Neural progenitor cell (in vitro differentiated cells): ENCODE measurements around the gene NMB. TPM values are rescaled to one million over a fixed set of nuclear protein-coding genes. Genes with fewer than 3 reads are reported as not detected.

Experiments
- DNase-seq: peaks from one replicate; pipeline ENCODE4 v3.0.0-alpha.2; 2016; ENCODE audit warnings: low spot score
- H2AFZ ChIP-seq: fragments of 200-600 bp; sonication (generic); replicated peaks from 2 replicates; pipeline ENCODE4 v1.6.1; 2016; ENCODE audit warnings: antibody characterized with exemption
- H3F3A ChIP-seq: fragments of 200-600 bp; sonication (generic); 2 replicates; pipeline ENCODE4 v1.6.1; 2016; ENCODE audit warnings: antibody characterized with exemption, low read depth
- H3K27ac ChIP-seq: fragments of 200-600 bp; sonication (generic); 2 replicates; pipeline ENCODE4 v1.5.1; 2016; ENCODE audit warnings: mild to moderate bottlenecking
- H3K27me3 ChIP-seq: fragments of 200-600 bp; sonication (generic); 2 replicates; pipeline ENCODE4 v1.6.1; 2016; ENCODE audit warnings: mild to moderate bottlenecking, moderate library complexity
- H3K36me3 ChIP-seq: fragments of 200-600 bp; sonication (generic); 2 replicates; pipeline ENCODE4 v1.5.1; 2016
- H3K4me1 ChIP-seq: fragments of 200-600 bp; sonication (generic); 2 replicates; pipeline ENCODE4 v1.6.1; 2016; ENCODE audit warnings: mixed run types
- H3K4me2 ChIP-seq: fragments of 200-600 bp; sonication (generic); 2 replicates; pipeline ENCODE4 v1.6.1; 2016
- H3K4me3 ChIP-seq: fragments of 200-600 bp; sonication (generic); 2 replicates; pipeline ENCODE4 v1.5.1; 2016
- H3K79me2 ChIP-seq: fragments of 200-600 bp; sonication (generic); 2 replicates; pipeline ENCODE4 v1.6.1; 2016; ENCODE audit warnings: low read depth
- H3K9ac ChIP-seq: fragments of 200-600 bp; sonication (generic); 2 replicates; pipeline ENCODE4 v1.6.1; 2016
- H3K9me3 ChIP-seq: fragments of 200-600 bp; sonication (generic); 2 replicates; pipeline ENCODE4 v1.5.1; 2016; ENCODE audit warnings: low read depth
- H4K20me1 ChIP-seq: fragments of 200-600 bp; sonication (generic); 2 replicates; pipeline ENCODE4 v1.6.1; 2016; ENCODE audit warnings: low read depth
- H3K27ac Mint-ChIP-seq: 3 replicates; pipeline ENCODE4 v1.8.0; 2021; ENCODE audit warnings: mixed read lengths
- H3K27me3 Mint-ChIP-seq: 2 replicates; pipeline ENCODE4 v1.8.0; 2022; ENCODE audit warnings: low read depth, mild to moderate bottlenecking, inconsistent platforms, moderate library complexity, mixed read lengths; ENCODE audit not compliant: insufficient read depth
- H3K36me3 Mint-ChIP-seq: 3 replicates; pipeline ENCODE4 v1.8.0; 2021; ENCODE audit warnings: mixed read lengths
- H3K4me1 Mint-ChIP-seq: 3 replicates; pipeline ENCODE4 v1.8.0; 2021; ENCODE audit warnings: mixed read lengths
- H3K4me3 Mint-ChIP-seq: 3 replicates; pipeline ENCODE4 v1.8.0; 2021; ENCODE audit warnings: mild to moderate bottlenecking, moderate library complexity, mixed read lengths
- H3K9me3 Mint-ChIP-seq: 3 replicates; pipeline ENCODE4 v1.8.0; 2020; ENCODE audit warnings: mixed read lengths
- EZH2 ChIP-seq: fragments of 200-600 bp; sonication (generic); IDR thresholded peaks from 2 replicates; pipeline ENCODE4 v1.6.1; 2017; ENCODE audit warnings: antibody characterized with exemption, mild to moderate bottlenecking, moderate library complexity
- EZH2phosphoT487 ChIP-seq: fragments of 200-600 bp; sonication (generic); IDR thresholded peaks from 2 replicates; pipeline ENCODE4 v1.6.1; 2017; ENCODE audit warnings: antibody characterized with exemption
- total RNA-seq: library from RNA; depleted of rRNA; stranded (reverse); fragments of >200 nt; gene quantifications from 2 replicates; pipeline ENCODE4 v1.2.3, GENCODE V29; 2015; ENCODE audit warnings: low replicate concordance
- TF ChIP-seq, protein P1 (sequence below): fragments of 200-600 bp; sonication (generic); IDR thresholded peaks from 2 replicates; pipeline ENCODE4 v1.5.1; 2017; ENCODE audit warnings: antibody characterized with exemption, mild to moderate bottlenecking

The NMB gene
- total RNA-seq, 1 donor from 2014 or later: 0.24 TPM

DNA sequence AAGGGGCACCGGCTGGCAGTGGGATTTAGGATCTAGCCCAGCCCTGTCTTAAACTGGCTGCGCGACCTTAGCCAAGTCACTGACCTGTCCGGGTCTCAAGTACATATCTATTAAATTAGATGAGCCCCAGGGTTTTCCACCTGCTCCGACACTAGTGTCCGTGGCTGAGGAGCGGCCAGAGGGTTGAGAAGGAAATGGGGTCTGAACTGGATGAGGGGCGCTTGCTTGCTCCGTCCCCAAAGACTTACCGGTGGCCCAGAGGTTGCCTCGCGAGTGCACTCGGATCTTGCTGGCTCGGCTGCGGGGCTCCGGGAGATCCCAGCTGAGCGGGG, 285 bp downstream of the NMB start:
- H3F3A ChIP-seq: peaks cover 51% of the 10 kb centered on the region
- TF ChIP-seq, protein P1, sequence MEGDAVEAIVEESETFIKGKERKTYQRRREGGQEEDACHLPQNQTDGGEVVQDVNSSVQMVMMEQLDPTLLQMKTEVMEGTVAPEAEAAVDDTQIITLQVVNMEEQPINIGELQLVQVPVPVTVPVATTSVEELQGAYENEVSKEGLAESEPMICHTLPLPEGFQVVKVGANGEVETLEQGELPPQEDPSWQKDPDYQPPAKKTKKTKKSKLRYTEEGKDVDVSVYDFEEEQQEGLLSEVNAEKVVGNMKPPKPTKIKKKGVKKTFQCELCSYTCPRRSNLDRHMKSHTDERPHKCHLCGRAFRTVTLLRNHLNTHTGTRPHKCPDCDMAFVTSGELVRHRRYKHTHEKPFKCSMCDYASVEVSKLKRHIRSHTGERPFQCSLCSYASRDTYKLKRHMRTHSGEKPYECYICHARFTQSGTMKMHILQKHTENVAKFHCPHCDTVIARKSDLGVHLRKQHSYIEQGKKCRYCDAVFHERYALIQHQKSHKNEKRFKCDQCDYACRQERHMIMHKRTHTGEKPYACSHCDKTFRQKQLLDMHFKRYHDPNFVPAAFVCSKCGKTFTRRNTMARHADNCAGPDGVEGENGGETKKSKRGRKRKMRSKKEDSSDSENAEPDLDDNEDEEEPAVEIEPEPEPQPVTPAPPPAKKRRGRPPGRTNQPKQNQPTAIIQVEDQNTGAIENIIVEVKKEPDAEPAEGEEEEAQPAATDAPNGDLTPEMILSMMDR: no peak
- TF ChIP-seq EZH2 (no peak), EZH2phosphoT487 (no peak)
- Mint-ChIP-seq H3K27me3 (no peaks in the 10 kb centered on the region), H3K36me3 (no peaks in the 10 kb centered on the region), H3K9me3 (no peaks in the 10 kb centered on the region), H3K27ac (peak overlapping the region; percentile 62), H3K4me1 (peaks cover 34% of the 10 kb centered on the region), H3K4me3 (peak overlapping the region; percentile 81)
- H3K4me1 ChIP-seq: peaks cover 16% of the 10 kb centered on the region
- H3K4me2 ChIP-seq: peak overlapping the region; percentile 88
- no peaks in the 10 kb centered on the region for H3K9me3 ChIP-seq
- peak overlapping the region; percentile 59 for H3K4me3 ChIP-seq
- H3K27me3 ChIP-seq: peaks cover 20% of the 10 kb centered on the region
- H3K79me2 ChIP-seq: peaks cover 13% of the 10 kb centered on the region
- DNase-seq: no peak
- H4K20me1 ChIP-seq: peaks cover 4% of the 10 kb centered on the region
- H3K36me3 ChIP-seq: no peaks in the 10 kb centered on the region
- no peak overlapping the region for H3K27ac ChIP-seq
- H2AFZ ChIP-seq: peak overlapping the region; percentile 92
- H3K9ac ChIP-seq: no peak overlapping the region

DNA sequence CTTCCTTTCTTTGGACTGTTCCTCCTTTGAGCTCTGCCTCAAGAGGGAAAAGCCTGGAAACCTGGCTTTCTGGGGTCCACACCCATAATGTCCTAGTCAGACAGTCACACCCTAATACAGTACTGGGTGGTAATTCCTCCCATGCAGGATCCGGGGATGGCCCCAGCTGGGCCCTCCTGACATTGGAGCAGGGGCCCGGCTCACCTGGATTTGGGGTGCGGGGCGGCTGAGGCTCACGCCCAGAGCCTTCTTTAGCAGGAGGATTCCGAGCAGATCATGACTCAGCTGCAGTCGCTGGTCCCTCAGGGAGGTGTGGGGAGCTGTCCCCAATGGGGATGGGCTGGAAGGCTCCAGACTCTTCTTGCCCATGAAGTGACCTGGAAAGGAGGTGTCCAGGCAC, 1.0 kb downstream of the NMB start:
- TF ChIP-seq EZH2phosphoT487 (no peak), EZH2 (no peak)
- TF ChIP-seq, protein P1: no peak
- Histone ChIP-seq H3F3A (peaks cover 51% of the 10 kb centered on the region), H3K4me2 (no peak overlapping the region), H3K9ac (no peak overlapping the region), H3K4me3 (no peak overlapping the region), H3K36me3 (no peaks in the 10 kb centered on the region), H3K9me3 (no peaks in the 10 kb centered on the region), H3K4me1 (peaks cover 16% of the 10 kb centered on the region), H3K27me3 (peaks cover 20% of the 10 kb centered on the region), H2AFZ (no peak overlapping the region), H4K20me1 (peaks cover 7% of the 10 kb centered on the region), H3K27ac (no peak overlapping the region), H3K79me2 (peaks cover 20% of the 10 kb centered on the region)
- peaks cover 2% of the 10 kb centered on the region for H3K27me3 Mint-ChIP-seq
- H3K4me3 Mint-ChIP-seq: peak overlapping the region; percentile 81
- peaks cover 38% of the 10 kb centered on the region for H3K4me1 Mint-ChIP-seq
- no peaks in the 10 kb centered on the region for H3K9me3 Mint-ChIP-seq
- no peak for DNase-seq
- peaks cover 5% of the 10 kb centered on the region for H3K36me3 Mint-ChIP-seq
- H3K27ac Mint-ChIP-seq: no peak overlapping the region

DNA sequence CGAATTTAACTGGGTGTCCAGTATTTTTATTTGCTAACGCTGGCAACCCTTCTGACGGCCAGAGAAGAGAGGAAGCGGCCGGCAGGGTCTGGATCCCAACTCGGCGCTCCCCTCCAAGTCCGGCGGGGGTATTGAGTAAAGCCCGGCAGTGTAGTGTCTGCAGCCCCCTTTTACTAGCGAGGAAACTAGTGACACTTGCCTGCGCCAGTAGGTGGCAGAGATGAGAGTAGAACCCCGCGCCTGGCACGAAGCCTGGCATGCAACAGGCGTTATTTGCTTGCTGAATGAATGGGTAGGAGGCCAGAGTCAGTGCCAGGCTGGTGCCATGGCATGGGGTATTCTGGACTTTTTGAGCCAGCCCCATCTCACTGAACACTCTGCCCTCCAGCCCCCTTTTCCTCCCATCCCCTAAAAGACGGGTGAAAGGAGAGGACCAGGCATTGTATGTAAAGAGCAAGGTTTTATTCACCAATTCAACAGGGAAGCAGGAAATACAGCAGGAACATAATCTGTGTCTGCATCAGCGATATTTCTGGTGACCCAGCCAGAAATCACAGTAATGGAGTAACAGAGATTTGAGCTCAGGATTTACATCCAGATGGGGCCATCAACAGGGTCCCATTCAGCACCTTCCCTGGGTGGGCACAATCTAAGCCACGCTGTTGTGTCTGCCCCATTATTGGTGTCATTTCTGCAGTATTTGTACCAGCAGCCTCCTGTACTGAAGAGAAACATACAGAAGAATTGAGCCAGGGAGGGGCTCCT, 3.1 kb downstream of the NMB start:
- Histone ChIP-seq H3K27ac (no peak overlapping the region), H3K79me2 (peaks cover 20% of the 10 kb centered on the region), H3F3A (peaks cover 41% of the 10 kb centered on the region), H3K4me3 (peak overlapping the region; percentile 76), H3K36me3 (no peaks in the 10 kb centered on the region), H2AFZ (peak overlapping the region; percentile 71), H4K20me1 (peaks cover 8% of the 10 kb centered on the region), H3K27me3 (peaks cover 20% of the 10 kb centered on the region), H3K9ac (peak overlapping the region; percentile 53), H3K4me2 (peak overlapping the region; percentile 83), H3K4me1 (peaks cover 12% of the 10 kb centered on the region), H3K9me3 (no peaks in the 10 kb centered on the region)
- Mint-ChIP-seq H3K4me3 (peak overlapping the region; percentile 97), H3K36me3 (peaks cover 9% of the 10 kb centered on the region), H3K9me3 (no peaks in the 10 kb centered on the region), H3K4me1 (peaks cover 37% of the 10 kb centered on the region), H3K27me3 (peaks cover 2% of the 10 kb centered on the region), H3K27ac (no peak overlapping the region)
- no peak for TF ChIP-seq EZH2phosphoT487
- TF ChIP-seq EZH2: no peak
- TF ChIP-seq, protein P1: peak; percentile 64
- peak; percentile 93 for DNase-seq
